ENCODE results near the gene G6PC3. TPM values are rescaled to one million over a fixed set of nuclear protein-coding genes. Genes with fewer than 3 reads are reported as not detected.

The G6PC3 gene
- total RNA-seq, 1 experiment from 2014 or later, result 105 TPM

GRCh38 chr17:44023545-44024270, 46.8 kb upstream of the G6PC3 start:
- Histone ChIP-seq H4K20me1 (ENCODE audit: control insufficient read depth, insufficient read depth, insufficient read length) (no peaks in the 10 kb centered on the region), H3K4me1 (ENCODE audit: insufficient read depth, low read length) (no peaks in the 10 kb centered on the region), H3K4me2 (ENCODE audit: insufficient read depth, insufficient read length, low read length) (no peak overlapping the region), H3K56ac (ENCODE audit: insufficient read length, low read depth, low read length) (no peak overlapping the region), H3K27ac (ENCODE audit: insufficient read length, low read depth, low read length) (no peak overlapping the region), H3K79me2 (ENCODE audit: insufficient read depth, low read length) (no peaks in the 10 kb centered on the region), H2BK20ac (ENCODE audit: low read depth, low read length, poor library complexity, severe bottlenecking) (no peak overlapping the region), H2BK12ac (ENCODE audit: insufficient read length, low read depth, low read length) (no peak overlapping the region), H2BK120ac (ENCODE audit: low read depth, low read length, poor library complexity, severe bottlenecking) (no peak overlapping the region), H3K23ac (ENCODE audit: insufficient read length, low read depth, low read length) (no peak overlapping the region), H3K27me3 (ENCODE audit: insufficient read depth, low read length) (no peaks in the 10 kb centered on the region), H3K79me1 (ENCODE audit: insufficient read depth, low read depth, low read length, poor library complexity, severe bottlenecking) (no peaks in the 10 kb centered on the region), H3K18ac (ENCODE audit: insufficient read length, low read depth, low read length) (no peak overlapping the region), H3K14ac (ENCODE audit: insufficient read depth, low read length) (no peak overlapping the region; the same call in 1 of the 2 replicates), H4K5ac (ENCODE audit: insufficient read length, low read depth, low read length) (no peak overlapping the region), H2AFZ (ENCODE audit: low read length) (no peak overlapping the region), H4K8ac (replicated peaks; ENCODE audit: insufficient read length, low read depth, low read length) (no peak overlapping the region), H2AK5ac (ENCODE audit: insufficient read length, low read length) (no peak overlapping the region), H2BK15ac (ENCODE audit: low read depth, low read length) (no peak overlapping the region), H3K9me3 (ENCODE audit: control insufficient read depth, low read depth, low read length) (no peaks in the 10 kb centered on the region), H2BK5ac (ENCODE audit: insufficient read length, low read length) (no peak overlapping the region), H3K9ac (ENCODE audit: extremely low read depth, insufficient read length, low read length) (no peak overlapping the region), H3K4ac (ENCODE audit: low read depth, low read length) (no peak overlapping the region), H3K23me2 (ENCODE audit: insufficient read length, low read depth, low read length, poor library complexity, severe bottlenecking) (no peaks in the 10 kb centered on the region), H3T11ph (ENCODE audit: low read length) (no peak overlapping the region), H4K91ac (ENCODE audit: insufficient read length, low read depth, low read length) (no peak overlapping the region)
- H3K9me3 Mint-ChIP-seq, result no peaks in the 10 kb centered on the region
- H3K4me3 Mint-ChIP-seq, result no peak overlapping the region
- H3K4me1 Mint-ChIP-seq, result no peaks in the 10 kb centered on the region
- no peak for TF ChIP-seq CTCF (conservative IDR thresholded peaks at IDR 0.05)
- no peaks in the 10 kb centered on the region for H3K27me3 Mint-ChIP-seq (ENCODE audit: low read depth)
- peaks cover 2 to 30% (median 8%) of the 10 kb centered on the region in 3 experiments; a peak in 3 of 7 replicates for H3K36me3 Mint-ChIP-seq (ENCODE audit: insufficient read depth in 1 of 3, low read depth in 3 of 3)
- peak overlapping the region; percentile 23 to 82 (median 28); a peak in 5 of 7 replicates for H3K27ac Mint-ChIP-seq
- no peak for DNase-seq
- no CpG with 5 or more reads among the region's 22 CpGs for WGBS (ENCODE audit: extremely low coverage, insufficient read length, low lambda C conversion rate)

Measured in H9 (cell line).